Lower leg skin (tissue), 4 donors: ENCODE results near the gene MTA1. TPM values are rescaled to one million over a fixed set of nuclear protein-coding genes. Genes with fewer than 3 reads are reported as not detected.

Source experiments
- DNase-seq, 2 donors: peaks; one replicate each; pipeline ENCODE4 v3.0.0-alpha.2; 2019; ENCODE audit warnings: low spot score in 2 of 2
- H3K4me3 ChIP-seq: fragments of 200-600 bp; sonication (generic); 2 replicates; pipeline ENCODE4 v1.5.1; 2017; ENCODE audit warnings: mild to moderate bottlenecking, low read depth; ENCODE audit not compliant: poor library complexity, severe bottlenecking
- CTCF ChIP-seq, 3 donors: fragments of 450-650 bp; IDR thresholded peaks; one replicate each; pipeline ENCODE4 v1.5.1; 2016; ENCODE audit warnings: antibody characterized with exemption in 3 of 3, mild to moderate bottlenecking in 3 of 3, moderate library complexity in 2 of 3
- POLR2A ChIP-seq, 2 donors: fragments of 450-650 bp; IDR thresholded peaks; one replicate each; pipeline ENCODE4 v1.6.1; 2016 to 2017; ENCODE audit warnings: antibody characterized with exemption in 2 of 2, mild to moderate bottlenecking in 1 of 2, moderate library complexity in 1 of 2
- WGBS, 2 donors: methylation state at CpG; one replicate each; pipeline ENCODE4 v1.1.5; 2018; 5-methylcytosine and 5-hydroxymethylcytosine counted together
- intact Hi-C: fragments of 100-400 bp; cut with DNase I; formaldehyde crosslinking; loops from one replicate; pipeline ENCODE4 v1.15.0; 2023; ENCODE audit warnings: low total_unique reads
- total RNA-seq, 4 donors: library from RNA; depleted of rRNA; stranded (reverse); fragments of >200 nt; gene quantifications; one replicate each; pipeline ENCODE4 v1.1.0, GENCODE V29; 2016

MTA1 gene
- total RNA-seq, 4 donors from 2014 or later = 39.3 to 56.7 (median 46.4) TPM

- WGBS, 2 donors = 94% methylated on average over 21 of the region's 21 CpGs
- intact Hi-C loops = no loop called here
- no peak for TF ChIP-seq CTCF (IDR thresholded peaks at IDR 0.05)
- TF ChIP-seq POLR2A (IDR thresholded peaks at IDR 0.05) = no peak
- H3K4me3 ChIP-seq = no peak overlapping the region
- no peak for DNase-seq
These were observed 4.0 kb downstream of the MTA1 start for GRCh38 chr14:105423488-105424195.

GRCh38 chr14:105424861-105425260 lies 5.2 kb downstream of the MTA1 start:
- TF ChIP-seq CTCF (IDR thresholded peaks at IDR 0.05) (no peak), POLR2A (IDR thresholded peaks at IDR 0.05) (no peak)
- DNase-seq = no peak
- 88 to 90% methylated on average over 10 to 12 of the region's 12 CpGs for WGBS, 2 donors
- intact Hi-C loops = no loop called here
- H3K4me3 ChIP-seq = no peak overlapping the region

- WGBS, 2 donors = 96 to 97% methylated on average over 14 to 21 of the region's 23 CpGs
- DNase-seq = no peak
- intact Hi-C loops = no loop called here
- TF ChIP-seq POLR2A (IDR thresholded peaks at IDR 0.05) (no peak), CTCF (IDR thresholded peaks at IDR 0.05) (no peak)
- no peak overlapping the region for H3K4me3 ChIP-seq
These were observed 6.2 kb downstream of the MTA1 start for GRCh38 chr14:105425823-105426247.

GRCh38 chr14:105426416-105427130 lies 6.9 kb downstream of the MTA1 start:
- no peak overlapping the region for H3K4me3 ChIP-seq
- no peak for DNase-seq
- TF ChIP-seq POLR2A (IDR thresholded peaks at IDR 0.05) (no peak), CTCF (IDR thresholded peaks at IDR 0.05) (no peak)
- intact Hi-C loops = no loop called here
- WGBS, 2 donors = 91 to 97% methylated on average over 17 to 21 of the region's 21 CpGs

GRCh38 chr14:105427412-105427811 lies 7.8 kb downstream of the MTA1 start:
- H3K4me3 ChIP-seq = no peak overlapping the region
- 94% methylated on average over 10 of the region's 10 CpGs for WGBS, 2 donors
- intact Hi-C loops = no loop called here
- TF ChIP-seq CTCF (IDR thresholded peaks at IDR 0.05) (no peak), POLR2A (IDR thresholded peaks at IDR 0.05) (no peak)
- no peak for DNase-seq
